Osteoblast (primary cell): ENCODE measurements around the gene CHMP5. TPM values are rescaled to one million over a fixed set of nuclear protein-coding genes. Genes with fewer than 3 reads are reported as not detected.

ENCODE experiments used
- DNase-seq: peaks from one replicate; pipeline ENCODE4 v3.0.0; 2011; ENCODE audit warnings: low spot score, mixed read lengths; ENCODE audit not compliant: insufficient read length; ENCODE audit errors: missing footprints
- H2AFZ ChIP-seq: 2 replicates; pipeline ENCODE4 v1.6.0; 2011; ENCODE audit warnings: mild to moderate bottlenecking, low read length
- H3K27ac ChIP-seq: 2 replicates; pipeline ENCODE4 v1.5.1; 2011; ENCODE audit warnings: mild to moderate bottlenecking, low read depth, low read length, moderate library complexity
- H3K27me3 ChIP-seq: 2 replicates; pipeline ENCODE4 v1.6.0; 2012; ENCODE audit warnings: mild to moderate bottlenecking, control low read depth, inconsistent platforms, low read length, moderate library complexity; ENCODE audit not compliant: insufficient read depth
- H3K36me3 ChIP-seq: 2 replicates; pipeline ENCODE4 v1.5.1; 2011; ENCODE audit warnings: mild to moderate bottlenecking, low read length, control low read depth, moderate library complexity; ENCODE audit not compliant: insufficient read depth
- H3K4me1 ChIP-seq: 2 replicates; pipeline ENCODE4 v1.5.1; 2011; ENCODE audit warnings: mild to moderate bottlenecking, low read length, control low read depth, moderate library complexity; ENCODE audit not compliant: insufficient read depth
- H3K4me2 ChIP-seq: 2 replicates; pipeline ENCODE4 v1.6.0; 2011; ENCODE audit warnings: mild to moderate bottlenecking, low read length; ENCODE audit not compliant: insufficient read depth
- H3K4me3 ChIP-seq: fragments of 200-600 bp; sonication (generic); 3 replicates; pipeline ENCODE4 v1.5.1; 2012; ENCODE audit warnings: mild to moderate bottlenecking, low read length, inconsistent platforms; ENCODE audit not compliant: insufficient read depth
- H3K79me2 ChIP-seq: 2 replicates; pipeline ENCODE4 v1.6.0; 2012; ENCODE audit warnings: mild to moderate bottlenecking, low read length, control low read depth, inconsistent platforms; ENCODE audit not compliant: insufficient read depth
- H3K9me3 ChIP-seq: 2 replicates; pipeline ENCODE4 v1.5.1; 2011; ENCODE audit warnings: low read depth, low read length, control low read depth
- H4K20me1 ChIP-seq: 2 replicates; pipeline ENCODE4 v1.6.0; 2012; ENCODE audit warnings: mild to moderate bottlenecking, low read length, control low read depth; ENCODE audit not compliant: insufficient read depth
- total RNA-seq: library from RNA; depleted of rRNA; stranded (reverse); fragments of >200 nt; gene quantifications from 2 replicates; pipeline ENCODE4 v1.2.3, GENCODE V29; 2012
- TF ChIP-seq, protein P1 (sequence below): IDR thresholded peaks from 2 replicates; pipeline ENCODE4 v1.5.1; 2011; ENCODE audit warnings: mild to moderate bottlenecking, low read depth, low read length, moderate library complexity; ENCODE audit errors: extremely low read depth

CHMP5 gene
- total RNA-seq, 1 donor, result 71.7 TPM

DNA sequence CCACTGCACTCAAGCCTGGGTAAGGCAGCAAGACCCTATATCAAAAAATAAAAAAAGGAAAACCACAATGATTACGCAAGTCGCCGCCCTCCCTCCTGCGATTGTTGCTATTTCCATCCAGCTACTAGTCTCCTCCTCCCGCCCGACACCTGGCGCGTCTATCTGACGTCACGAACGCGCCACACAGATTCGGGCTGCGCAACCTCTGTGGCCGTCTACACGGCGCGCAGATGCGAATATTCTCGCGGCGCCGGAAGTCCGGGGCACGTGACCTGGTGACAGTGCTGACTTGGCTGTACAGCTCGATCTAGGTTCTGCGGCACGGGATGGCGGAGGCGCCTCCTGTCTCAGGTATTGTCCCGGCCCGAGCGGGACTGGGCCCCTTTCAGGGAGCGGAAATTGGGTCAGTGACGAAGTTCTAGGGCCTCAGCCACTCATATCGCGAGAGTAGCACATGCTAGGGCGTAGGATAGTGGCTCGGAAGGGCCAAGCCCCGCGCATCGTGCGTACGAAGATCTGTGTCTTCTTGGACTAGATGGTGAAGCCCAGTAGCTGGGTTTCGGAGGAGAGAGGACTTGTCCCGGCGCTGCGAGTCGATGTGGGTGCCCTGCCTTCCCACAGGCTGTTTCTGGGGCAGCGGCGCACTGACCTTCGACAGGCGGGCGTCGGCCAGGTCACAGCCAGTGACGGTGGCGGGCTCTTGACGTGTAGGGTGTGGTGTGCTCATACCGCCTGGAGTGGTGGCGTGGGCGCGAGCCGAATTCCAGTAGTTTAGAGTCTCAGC is 25.6 kb downstream of the CHMP5 start, which contains the start of gene NFX1:
Gene NFX1 (plus strand): TSS at position 270 of the 784 bp plus-strand sequence. CDS start 57 bp downstream, at position 327.
- Histone ChIP-seq H3K9me3 (no peaks in the 10 kb centered on the region), H3K27me3 (no peaks in the 10 kb centered on the region), H3K79me2 (peaks cover 50% of the 10 kb centered on the region), H3K4me1 (peaks cover 15% of the 10 kb centered on the region), H4K20me1 (peaks cover 2% of the 10 kb centered on the region), H3K4me3 (peak within 1 kb of the TSS; percentile 84), H2AFZ (peak within 1 kb of the TSS; percentile 94), H3K4me2 (peak within 1 kb of the TSS; percentile 99), H3K36me3 (peaks cover 37% of the 10 kb centered on the region), H3K27ac (peak within 1 kb of the TSS; percentile 100)
- TF ChIP-seq, protein P1, sequence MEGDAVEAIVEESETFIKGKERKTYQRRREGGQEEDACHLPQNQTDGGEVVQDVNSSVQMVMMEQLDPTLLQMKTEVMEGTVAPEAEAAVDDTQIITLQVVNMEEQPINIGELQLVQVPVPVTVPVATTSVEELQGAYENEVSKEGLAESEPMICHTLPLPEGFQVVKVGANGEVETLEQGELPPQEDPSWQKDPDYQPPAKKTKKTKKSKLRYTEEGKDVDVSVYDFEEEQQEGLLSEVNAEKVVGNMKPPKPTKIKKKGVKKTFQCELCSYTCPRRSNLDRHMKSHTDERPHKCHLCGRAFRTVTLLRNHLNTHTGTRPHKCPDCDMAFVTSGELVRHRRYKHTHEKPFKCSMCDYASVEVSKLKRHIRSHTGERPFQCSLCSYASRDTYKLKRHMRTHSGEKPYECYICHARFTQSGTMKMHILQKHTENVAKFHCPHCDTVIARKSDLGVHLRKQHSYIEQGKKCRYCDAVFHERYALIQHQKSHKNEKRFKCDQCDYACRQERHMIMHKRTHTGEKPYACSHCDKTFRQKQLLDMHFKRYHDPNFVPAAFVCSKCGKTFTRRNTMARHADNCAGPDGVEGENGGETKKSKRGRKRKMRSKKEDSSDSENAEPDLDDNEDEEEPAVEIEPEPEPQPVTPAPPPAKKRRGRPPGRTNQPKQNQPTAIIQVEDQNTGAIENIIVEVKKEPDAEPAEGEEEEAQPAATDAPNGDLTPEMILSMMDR, result no peak
- peak; percentile 95 for DNase-seq

DNA sequence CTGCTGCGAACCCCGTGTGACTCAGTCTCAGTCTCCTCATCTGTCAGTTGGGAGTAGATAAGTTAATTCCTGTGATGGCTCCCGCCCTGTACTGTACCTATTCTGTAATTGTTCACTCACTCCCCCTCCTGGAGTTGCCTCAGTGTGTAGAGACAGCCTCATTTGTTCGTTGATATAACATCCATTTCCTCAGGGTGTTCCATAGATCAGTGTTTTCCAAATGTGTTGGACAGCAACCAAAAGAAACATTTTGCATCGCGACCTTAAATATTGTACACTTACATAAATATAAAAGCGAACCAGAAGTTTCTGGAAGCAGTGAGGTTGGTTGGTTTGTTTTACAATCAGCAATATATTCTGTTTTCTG is 26.2 kb downstream of the CHMP5 start:
- Histone ChIP-seq H3K4me3 (peak overlapping the region; percentile 84), H2AFZ (peak overlapping the region; percentile 47), H3K36me3 (peaks cover 42% of the 10 kb centered on the region), H3K79me2 (peaks cover 56% of the 10 kb centered on the region), H3K9me3 (no peaks in the 10 kb centered on the region), H3K4me2 (peak overlapping the region; percentile 99), H3K27ac (peak overlapping the region; percentile 100), H3K4me1 (peaks cover 15% of the 10 kb centered on the region), H3K27me3 (no peaks in the 10 kb centered on the region), H4K20me1 (peaks cover 2% of the 10 kb centered on the region)
- no peak for DNase-seq
- TF ChIP-seq, protein P1, result no peak

GRCh38 chr9:33291901-33292300 is 27.1 kb downstream of the CHMP5 start:
- no peaks in the 10 kb centered on the region for H3K9me3 ChIP-seq
- peaks cover 51% of the 10 kb centered on the region for H3K36me3 ChIP-seq
- H2AFZ ChIP-seq, result no peak overlapping the region
- TF ChIP-seq, protein P1, result no peak
- no peak for DNase-seq
- H3K4me2 ChIP-seq, result peak overlapping the region; percentile 4
- H4K20me1 ChIP-seq, result peaks cover 2% of the 10 kb centered on the region
- peaks cover 65% of the 10 kb centered on the region for H3K79me2 ChIP-seq
- no peak overlapping the region for H3K4me3 ChIP-seq
- no peaks in the 10 kb centered on the region for H3K27me3 ChIP-seq
- peak overlapping the region; percentile 100 for H3K27ac ChIP-seq
- peaks cover 15% of the 10 kb centered on the region for H3K4me1 ChIP-seq

DNA sequence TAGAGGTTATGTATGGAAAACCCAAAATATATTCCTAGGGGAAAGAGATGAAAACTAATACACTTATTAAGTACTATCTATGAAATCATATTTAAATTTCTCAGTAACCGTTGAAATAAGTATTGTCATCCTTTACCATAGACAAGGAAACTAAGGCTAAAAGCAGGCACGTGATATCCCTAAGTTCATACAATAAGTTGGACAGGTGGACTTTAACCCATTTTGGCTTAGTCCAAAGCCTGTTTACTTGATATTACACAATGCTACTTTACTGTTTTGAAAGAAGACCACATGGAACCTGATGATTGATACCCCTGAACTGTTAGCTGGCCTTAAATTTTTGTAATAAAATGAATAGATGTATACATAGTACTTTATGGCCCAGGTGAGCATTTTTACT is 28.9 kb downstream of the CHMP5 start:
- TF ChIP-seq, protein P1, result no peak
- H3K4me1 ChIP-seq, result peaks cover 15% of the 10 kb centered on the region
- H4K20me1 ChIP-seq, result peaks cover 6% of the 10 kb centered on the region
- no peaks in the 10 kb centered on the region for H3K9me3 ChIP-seq
- H3K27ac ChIP-seq, result no peak overlapping the region
- peaks cover 69% of the 10 kb centered on the region for H3K36me3 ChIP-seq
- no peak overlapping the region for H3K4me3 ChIP-seq
- H2AFZ ChIP-seq, result no peak overlapping the region
- no peaks in the 10 kb centered on the region for H3K27me3 ChIP-seq
- DNase-seq, result no peak
- H3K4me2 ChIP-seq, result no peak overlapping the region
- peaks cover 84% of the 10 kb centered on the region for H3K79me2 ChIP-seq
